B cell (primary cell): Measurements from ENCODE around the gene FZR1.

ENCODE experiments used
- EZH2 ChIP-seq: IDR thresholded peaks from 2 replicates; pipeline ENCODE4 v1.6.1; 2012; ENCODE audit warnings: borderline replicate concordance, low read depth, mild to moderate bottlenecking, moderate library complexity, low read length; ENCODE audit not compliant: insufficient read depth, poor library complexity, severe bottlenecking
- TF ChIP-seq, protein P1 (sequence below): fragments of 200-600 bp; IDR thresholded peaks from one replicate; pipeline ENCODE4 v1.8.0; 2022; ENCODE audit warnings: antibody characterized with exemption, mild to moderate bottlenecking

DNA sequence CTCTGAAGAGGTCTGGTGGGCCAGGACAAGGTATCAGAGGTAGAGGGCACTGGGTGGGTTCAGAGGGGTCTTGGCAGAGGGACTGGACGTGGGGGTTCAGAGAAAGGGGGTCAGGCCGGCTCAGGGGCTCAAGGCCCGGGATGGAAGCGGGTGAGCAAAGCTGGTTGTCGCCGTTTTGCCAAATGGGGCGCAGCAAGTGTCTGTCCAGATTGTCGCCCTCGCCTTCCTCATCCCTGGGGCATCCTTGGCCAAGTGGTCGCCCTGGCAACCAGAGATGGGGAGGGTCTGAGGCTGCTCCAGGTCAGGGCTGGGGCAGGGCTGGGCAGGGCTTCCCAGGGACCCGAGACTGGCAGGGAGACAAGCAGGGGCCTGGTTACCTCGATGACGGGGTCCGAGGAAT is 12.5 kb upstream of the FZR1 start:
- TF ChIP-seq, protein P1, sequence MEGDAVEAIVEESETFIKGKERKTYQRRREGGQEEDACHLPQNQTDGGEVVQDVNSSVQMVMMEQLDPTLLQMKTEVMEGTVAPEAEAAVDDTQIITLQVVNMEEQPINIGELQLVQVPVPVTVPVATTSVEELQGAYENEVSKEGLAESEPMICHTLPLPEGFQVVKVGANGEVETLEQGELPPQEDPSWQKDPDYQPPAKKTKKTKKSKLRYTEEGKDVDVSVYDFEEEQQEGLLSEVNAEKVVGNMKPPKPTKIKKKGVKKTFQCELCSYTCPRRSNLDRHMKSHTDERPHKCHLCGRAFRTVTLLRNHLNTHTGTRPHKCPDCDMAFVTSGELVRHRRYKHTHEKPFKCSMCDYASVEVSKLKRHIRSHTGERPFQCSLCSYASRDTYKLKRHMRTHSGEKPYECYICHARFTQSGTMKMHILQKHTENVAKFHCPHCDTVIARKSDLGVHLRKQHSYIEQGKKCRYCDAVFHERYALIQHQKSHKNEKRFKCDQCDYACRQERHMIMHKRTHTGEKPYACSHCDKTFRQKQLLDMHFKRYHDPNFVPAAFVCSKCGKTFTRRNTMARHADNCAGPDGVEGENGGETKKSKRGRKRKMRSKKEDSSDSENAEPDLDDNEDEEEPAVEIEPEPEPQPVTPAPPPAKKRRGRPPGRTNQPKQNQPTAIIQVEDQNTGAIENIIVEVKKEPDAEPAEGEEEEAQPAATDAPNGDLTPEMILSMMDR, result no peak
- TF ChIP-seq EZH2, result no peak
